ENCODE data around the gene NFKBIL1.

DNA sequence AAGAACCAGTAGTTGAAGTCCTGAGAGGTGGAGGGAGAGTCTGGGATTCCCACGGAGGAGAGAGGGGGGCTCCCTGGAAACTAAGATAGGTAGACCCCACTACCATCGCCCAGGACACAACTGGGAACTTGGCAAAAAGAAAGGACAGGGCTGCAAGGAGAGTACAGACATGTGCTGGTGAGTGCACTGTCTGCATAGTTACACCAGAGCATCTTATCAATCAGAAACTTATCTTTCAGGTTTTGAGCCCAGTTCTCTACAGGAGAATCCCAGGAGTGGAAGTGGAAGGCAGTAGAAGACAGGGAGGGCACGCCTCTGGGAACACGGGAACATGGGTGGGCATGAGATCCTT is 12.2 kb downstream of the NFKBIL1 start:
- TF ChIP-seq POLR2A (IDR thresholded peaks at IDR 0.05; ENCODE audit: low read depth, low read length) (no peak), SPI1 (IDR thresholded peaks at IDR 0.05; ENCODE audit: low read depth, low read length) (no peak), POLR2AphosphoS5 (IDR thresholded peaks at IDR 0.05; ENCODE audit: low read depth, low read length) (no peak; the same call in 1 of the 2 replicates), PAX5 (IDR thresholded peaks at IDR 0.05; ENCODE audit: insufficient read depth, low read length, severe bottlenecking) (no peak)

All from GM12891 (cell line).